HG03135 (cell line): ENCODE results near the gene ARHGEF5.
"Not testable (repeated sequence)": the region's sequence is repeated elsewhere in the genome, so short reads cannot be mapped to it uniquely, and the experiment has no call there.

Source experiments
- ATAC-seq: cut with Tn5 transposase; IDR thresholded peaks from one replicate; pipeline ENCODE4 v1.9.1; 2021; ENCODE audit warnings: mild to moderate bottlenecking, moderate library complexity; ENCODE audit not compliant: unreplicated experiment

ARHGEF5 gene

DNA sequence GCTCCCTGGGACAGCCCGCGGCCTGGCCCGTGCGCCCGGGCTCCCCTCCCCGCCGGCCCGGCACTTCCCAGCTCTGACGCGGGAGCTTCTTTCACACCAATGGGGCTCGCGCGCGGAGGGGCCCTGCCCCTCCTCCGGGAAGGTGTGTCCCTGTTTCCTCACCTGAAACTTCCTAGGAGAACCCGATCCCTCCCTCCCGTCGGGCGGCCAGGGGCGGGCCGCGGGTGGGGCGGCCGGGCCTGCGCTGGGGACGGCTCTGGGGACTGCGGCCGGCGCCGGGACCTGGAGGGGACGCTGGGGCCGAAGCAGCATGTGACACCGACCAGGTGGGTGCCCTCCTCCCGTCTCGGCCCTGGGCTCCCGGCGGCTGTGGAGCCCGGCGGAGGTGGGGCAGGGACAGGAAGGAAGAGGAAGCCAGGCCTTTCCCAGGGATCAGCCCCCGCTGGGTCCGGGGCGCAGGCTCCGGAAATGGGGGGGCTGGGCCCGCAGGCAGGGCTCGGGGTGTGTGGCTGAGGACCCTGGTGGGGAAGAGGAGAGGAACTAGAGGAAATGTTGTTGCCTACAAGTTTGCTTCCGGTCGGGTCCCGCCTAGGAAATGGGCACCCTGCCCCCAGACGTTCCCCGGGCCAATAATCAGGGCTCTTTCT is at the start of gene ARHGEF5:
TSS of gene ARHGEF5 (plus strand) at position 227 of the 647 bp plus-strand sequence. CDS start 7,268 bp downstream, outside the sequence.
- peak; percentile 66 for ATAC-seq

DNA sequence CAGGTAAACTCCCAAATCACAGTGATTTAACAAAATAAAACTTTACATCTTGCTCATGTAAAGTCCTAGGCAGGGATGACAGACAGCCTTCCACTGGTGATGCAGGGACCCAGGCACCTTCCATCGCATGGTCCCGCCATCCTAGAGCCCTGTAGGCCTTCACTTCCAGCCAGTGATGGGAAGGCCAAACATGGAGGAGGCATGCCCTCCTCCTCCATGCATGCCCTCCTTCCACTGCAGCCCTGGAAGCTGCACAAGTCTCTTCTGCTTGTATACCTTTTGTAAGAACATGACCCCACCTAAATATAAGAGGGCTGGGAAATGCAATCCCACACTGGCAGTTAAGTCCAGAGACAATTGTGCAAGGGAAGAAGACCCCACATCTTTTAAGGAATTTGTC is 45.5 kb upstream of the ARHGEF5 start:
- ATAC-seq, result not testable (repeated sequence)

DNA sequence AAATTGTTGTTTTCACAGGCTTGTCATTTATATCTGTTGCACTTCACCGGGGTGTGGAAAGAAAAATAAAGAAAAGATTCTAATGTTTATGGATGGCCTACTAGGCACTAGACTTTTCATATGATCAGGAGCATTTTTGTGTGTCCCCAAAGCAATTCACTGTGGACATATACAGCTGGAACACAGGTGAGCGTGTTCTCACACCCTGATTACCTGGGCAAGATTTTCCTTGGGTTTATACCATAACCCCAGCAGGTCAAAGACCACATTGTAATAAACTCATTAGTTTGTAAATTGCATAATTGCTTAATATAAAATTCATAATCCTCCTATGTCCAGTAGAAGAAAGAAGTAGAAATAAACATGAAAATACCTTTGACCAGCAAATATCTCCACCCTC is 44.0 kb upstream of the ARHGEF5 start:
- not testable (repeated sequence) for ATAC-seq

DNA sequence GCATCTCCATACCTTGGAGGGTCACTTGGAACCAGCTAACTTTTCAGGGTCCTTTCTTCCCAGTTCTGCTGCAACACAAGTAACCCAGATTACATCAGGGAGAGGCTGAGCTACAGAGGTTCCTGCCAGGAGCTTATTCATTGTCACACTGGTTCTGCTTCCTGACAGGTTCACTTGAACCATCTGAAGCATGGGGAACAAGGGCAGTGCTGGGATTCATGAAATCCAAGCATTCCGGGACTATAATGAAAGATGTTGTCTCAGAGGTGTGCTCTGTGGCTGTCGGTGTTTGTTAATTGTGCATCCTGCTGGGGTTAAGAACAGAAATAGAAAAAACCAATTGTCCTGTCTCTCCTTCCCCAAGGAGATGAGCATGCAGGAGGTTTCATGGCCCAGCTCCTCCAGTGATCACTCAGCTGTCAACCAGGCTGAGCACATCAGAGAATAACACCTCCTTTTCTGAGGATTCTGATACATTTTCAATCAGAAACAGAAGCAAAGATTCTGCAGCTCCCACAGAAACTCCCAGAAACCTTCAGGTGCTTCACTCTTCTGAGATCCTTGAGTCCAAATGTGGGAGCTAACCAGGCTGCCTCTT is 43.2 kb upstream of the ARHGEF5 start, which contains the start of gene OR2A1:
TSS of gene OR2A1 (plus strand) at position 548 of the 598 bp plus-strand sequence. CDS start 5,706 bp downstream, outside the sequence.
- not testable (repeated sequence) for ATAC-seq

DNA sequence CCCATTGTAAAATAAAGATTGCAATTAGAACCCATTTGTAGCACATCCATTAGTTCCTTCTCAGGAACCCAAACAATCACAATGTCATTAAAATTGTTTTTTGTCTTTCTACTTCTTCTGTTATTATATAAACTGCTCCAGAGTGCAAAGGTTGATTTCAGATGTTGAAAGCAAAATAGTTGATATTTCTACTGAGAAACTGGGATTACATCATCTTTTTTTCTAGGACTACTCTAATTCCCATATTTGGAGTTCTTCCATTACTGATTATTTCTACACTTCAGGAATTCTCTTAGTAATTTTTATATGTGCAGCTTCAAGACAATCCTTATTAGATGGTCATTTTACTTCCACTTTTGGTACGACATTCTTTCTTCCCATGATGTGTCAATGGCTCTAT is 37.7 kb upstream of the ARHGEF5 start:
- ATAC-seq, result not testable (repeated sequence)

DNA sequence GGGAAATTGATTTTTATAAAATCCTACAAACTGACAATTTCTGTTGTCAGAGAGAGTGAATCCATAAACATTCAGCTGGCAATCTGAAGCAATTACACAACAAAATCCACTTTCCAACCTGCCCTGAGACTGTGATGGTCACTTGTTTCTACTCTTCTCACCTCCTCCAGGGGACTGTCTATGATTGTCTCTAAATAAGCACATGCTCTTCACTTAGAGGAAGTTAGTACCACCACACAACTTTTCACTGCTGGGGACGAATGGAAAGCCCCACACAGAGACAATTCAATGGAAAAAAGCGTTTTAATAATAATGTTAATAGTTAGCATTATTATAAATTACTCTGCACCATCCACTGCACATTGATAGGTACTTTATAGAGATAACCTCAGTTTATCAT is 35.7 kb upstream of the ARHGEF5 start:
- not testable (repeated sequence) for ATAC-seq

DNA sequence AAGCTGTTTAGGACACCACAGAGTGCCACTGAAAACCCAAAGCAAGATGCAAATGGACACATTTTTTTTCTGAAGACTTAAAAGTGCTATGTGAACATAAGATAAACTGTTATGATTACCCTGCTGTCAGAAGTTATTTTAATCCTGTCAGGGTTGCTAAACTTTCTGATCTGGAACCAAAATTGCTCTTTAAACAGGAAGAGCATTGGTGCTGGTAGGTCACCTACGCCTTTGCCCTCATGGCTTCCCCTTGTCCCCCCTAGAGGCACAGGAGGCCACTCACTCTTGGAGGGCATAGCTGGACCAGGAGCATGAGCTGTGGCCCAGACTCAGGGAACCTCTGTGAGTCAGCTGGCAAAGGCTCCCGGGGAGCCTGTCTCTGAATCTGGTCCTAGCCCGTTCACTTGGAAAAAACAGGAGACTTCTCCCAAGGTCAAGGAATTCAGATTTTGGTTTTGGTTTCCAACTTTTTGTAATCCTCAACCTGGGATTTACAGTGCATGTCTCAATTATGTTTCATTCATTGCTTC is 33.5 kb upstream of the ARHGEF5 start:
- ATAC-seq, result not testable (repeated sequence)

DNA sequence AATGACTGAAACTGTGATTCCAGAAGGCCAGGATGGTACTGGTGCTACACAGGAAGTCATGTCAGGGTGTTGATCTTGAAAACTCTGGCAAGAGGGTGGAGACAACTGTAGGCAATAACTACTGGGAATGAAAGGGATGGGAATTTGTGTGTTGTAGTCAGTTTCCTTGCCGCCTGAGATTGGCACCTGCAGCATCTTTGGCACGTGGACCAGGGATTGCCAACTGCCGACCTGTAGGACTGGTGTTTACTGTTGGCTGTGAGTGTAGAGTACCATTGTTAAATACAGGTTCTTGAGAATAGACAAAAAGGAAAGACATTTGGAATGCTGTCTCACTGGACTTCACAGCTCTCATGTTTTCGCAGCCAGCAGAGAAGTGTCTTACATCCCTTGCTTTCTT is 31.8 kb upstream of the ARHGEF5 start:
- ATAC-seq, result not testable (repeated sequence)

DNA sequence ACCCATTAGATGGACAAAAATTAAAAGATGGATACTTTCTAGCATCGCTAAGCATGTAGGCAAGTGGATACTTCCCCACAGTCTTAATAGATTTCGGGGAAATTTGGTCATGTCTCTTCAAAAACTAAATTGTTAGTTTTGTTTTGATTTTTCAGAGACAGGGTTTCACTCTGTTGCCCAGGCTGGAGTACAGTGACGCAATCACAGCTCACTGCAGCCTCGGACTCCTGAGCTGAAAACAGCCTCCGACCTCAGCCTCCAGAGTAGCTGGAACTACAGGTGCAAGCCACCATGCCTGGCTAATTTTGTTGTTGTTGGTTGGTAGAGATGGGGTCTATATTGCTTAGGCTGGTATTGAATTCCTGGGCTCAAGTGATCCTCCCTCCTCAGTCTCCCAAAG is 29.3 kb upstream of the ARHGEF5 start:
- not testable (repeated sequence) for ATAC-seq

DNA sequence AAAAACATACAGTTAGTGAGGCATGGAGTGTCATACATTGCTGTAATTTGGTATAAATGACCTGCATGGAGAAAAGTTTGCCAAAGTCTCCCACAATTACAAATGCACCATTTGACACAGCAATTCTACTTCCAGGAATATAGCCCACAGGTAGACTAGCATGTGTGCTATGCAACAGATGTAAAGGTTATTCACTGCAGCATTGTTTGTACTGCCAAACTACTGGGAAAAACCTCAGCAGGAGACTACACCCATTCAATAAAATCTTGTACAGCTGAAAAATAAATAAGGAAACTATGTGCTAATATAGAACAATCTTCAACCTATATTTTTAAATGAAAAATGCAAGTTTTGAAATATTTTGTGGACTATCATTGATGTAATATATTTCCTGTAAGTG is 25.2 kb upstream of the ARHGEF5 start:
- not testable (repeated sequence) for ATAC-seq

DNA sequence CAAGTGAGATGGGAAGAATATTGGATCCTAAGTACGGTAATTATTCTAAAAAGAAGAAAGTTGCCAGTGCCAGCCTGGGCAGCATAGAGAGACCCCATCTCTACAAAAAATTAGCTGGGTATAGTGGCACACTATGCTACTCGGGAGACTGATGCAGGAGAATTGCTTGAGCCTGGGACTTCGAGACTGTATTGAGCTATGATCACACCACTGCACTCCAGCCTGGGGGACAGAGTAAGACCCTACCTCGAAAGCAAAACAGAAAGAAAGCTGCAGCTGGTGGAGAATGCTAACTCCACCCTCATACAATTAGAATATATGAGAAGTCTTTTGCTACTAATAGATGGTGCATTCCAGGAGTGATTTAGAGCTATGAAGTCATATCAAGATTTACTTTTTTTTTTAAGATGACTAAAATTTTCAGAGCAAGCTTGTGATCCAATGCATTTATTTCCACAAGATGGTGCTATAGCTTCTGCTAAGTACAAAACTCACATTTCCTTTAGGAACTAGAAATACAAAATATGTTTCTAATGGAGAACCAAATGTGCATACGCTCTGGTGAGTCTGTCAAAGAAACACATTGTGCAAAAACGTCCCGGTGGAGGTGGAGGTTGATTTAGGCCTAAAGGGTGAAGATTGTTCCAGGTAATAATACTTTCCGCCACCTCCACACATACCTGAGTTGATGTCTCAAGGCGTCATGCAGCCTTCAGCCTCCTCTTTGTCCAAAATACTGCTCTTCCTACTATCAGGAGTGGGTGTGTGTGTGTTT is 23.8 kb upstream of the ARHGEF5 start:
- ATAC-seq, result not testable (repeated sequence)

DNA sequence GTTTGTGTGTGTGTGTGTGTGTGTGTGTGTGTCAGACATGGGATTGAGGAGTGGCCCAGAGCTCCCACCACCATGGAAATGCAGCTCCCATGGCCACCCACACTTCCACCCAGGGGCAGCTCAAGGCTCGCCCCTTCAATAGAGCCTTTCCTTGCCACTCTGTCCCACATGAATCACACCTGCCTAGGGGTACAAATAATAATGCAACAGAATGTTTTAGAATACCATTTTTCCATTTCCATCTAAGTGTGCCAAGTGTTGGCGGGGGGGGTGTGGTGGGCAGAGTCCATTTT is 23.3 kb upstream of the ARHGEF5 start:
- not testable (repeated sequence) for ATAC-seq

DNA sequence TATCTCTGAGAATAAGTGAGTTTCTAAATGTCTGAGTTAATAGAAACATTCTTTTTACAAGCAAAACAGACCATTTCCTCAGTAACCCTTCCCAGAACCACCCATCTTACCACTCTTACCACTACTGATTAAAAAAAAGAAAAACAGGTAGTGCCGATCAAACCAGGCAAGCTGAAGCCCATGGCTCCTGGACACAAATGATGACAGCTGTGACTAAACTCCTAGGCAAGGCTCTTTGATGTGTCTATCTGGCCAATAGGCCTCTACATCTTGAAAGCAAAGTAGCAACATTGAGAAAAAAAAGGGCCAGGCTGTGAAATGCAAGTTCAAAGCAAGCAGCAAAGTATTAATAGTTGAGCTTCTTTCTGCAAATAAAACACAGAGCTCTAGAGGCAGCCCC is 6.6 kb upstream of the ARHGEF5 start:
- not testable (repeated sequence) for ATAC-seq

DNA sequence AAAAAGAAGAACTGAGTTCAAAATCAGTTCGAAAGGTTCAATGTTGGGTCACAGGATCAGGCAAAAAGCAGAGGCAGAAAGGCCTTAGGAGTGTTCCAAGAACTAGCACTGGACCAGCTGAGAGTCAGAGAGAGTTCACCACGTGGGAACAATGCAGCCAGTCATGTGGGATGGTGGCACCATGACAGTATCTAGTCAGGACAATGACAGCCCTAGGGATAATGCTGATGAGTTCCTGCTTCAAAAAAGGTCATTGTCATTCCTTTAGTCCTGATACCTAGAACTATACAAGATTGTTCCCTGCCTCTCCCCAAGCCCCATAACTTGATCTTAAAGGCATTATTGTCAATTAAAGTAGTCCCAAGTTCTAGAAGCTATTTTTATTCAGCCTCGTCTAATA is 3.5 kb upstream of the ARHGEF5 start:
- ATAC-seq, result not testable (repeated sequence)

DNA sequence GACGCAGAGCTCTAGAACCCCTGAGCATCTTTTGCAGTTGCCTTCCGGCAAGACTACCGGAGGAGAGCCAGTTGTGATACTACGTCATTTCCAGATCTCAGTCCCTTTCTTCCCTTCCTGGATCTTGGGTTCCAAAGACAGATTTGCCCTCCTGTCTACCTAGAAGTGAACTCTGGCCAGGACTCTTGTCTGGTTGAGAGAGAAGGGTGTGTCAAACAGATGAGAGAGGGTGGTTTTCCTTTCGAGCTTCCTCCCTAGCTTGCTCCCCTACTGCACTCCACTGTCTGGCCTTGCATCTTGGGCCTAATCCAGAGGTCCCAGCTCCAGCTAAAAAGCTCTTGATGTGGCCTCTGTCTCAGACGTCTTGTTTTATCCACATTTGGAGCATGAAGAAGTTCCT is 983 bp downstream of the ARHGEF5 start:
- ATAC-seq, result not testable (repeated sequence)

DNA sequence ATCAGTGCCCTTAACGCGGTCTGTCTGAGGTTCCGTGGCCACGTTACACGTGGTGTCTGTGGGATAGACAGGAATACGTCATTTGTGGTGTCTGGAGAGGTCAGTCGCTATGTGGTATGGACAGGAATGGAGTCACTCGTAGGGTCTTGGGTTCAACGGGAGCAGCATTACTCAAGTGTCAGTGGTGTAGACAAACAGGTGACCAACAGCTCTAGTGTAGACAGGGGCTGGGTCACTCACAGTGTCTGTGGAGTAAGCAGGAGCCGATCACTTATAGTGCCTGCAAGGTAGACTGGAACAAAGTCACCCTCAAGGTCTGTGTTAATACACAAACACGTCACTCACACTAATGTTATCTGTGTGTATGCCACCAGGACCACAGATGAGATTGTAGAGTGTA is 1.7 kb downstream of the ARHGEF5 start:
- not testable (repeated sequence) for ATAC-seq

DNA sequence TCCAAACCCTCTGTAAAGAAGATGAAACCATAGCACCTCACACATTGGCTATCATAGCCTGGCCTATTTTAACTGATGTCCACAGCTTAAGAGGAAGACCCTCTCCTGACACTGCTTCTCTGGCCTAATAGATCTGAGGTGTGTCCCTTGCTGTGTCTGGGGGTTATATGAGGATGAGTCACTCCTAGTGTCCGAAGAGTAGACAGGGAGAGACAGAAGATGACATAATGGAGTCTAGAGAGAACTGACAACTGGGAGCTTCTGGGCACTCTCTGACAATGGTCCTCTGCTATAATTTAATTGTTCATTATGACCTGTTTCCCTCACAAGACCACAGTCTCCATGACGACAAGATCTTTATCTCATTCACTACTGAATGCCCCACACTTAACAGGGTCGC is 6.9 kb downstream of the ARHGEF5 start:
- not testable (repeated sequence) for ATAC-seq

DNA sequence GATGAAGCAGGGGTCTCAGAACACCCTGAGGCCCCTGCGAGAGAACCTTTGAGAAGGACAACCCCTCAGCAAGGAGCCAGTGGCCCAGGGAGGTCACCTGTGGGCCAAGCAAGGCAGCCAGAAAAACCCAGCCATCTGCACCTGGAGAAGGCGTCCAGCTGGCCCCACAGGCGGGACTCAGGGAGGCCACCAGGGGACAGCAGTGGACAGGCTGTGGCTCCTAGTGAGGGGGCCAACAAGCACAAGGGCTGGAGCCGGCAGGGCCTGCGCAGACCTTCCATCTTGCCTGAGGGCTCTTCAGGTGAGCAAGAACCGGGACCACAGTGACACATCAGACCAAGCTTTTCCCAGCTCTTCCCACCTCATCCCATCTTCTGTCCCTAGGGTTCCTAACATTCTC is 10.3 kb downstream of the ARHGEF5 start:
- not testable (repeated sequence) for ATAC-seq

DNA sequence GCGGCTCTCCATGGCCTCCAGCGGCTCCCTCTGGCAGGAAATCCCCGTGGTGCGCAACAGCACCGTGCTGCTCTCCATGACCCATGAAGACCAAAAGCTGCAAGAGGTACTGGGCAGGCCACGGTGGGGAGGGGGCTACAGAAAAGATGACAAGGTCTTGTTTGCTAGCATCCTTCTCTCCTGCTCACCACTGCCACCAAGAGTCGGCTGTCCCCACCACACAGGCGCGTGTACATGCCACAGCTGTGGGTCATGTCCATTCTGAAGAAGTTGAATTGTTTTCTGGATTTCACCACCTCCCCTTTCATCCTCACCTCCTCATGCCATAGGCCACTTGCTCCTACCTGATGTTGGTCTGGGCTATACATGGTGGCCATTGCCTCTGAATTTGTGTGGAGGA is 12.0 kb downstream of the ARHGEF5 start:
- ATAC-seq, result not testable (repeated sequence)

DNA sequence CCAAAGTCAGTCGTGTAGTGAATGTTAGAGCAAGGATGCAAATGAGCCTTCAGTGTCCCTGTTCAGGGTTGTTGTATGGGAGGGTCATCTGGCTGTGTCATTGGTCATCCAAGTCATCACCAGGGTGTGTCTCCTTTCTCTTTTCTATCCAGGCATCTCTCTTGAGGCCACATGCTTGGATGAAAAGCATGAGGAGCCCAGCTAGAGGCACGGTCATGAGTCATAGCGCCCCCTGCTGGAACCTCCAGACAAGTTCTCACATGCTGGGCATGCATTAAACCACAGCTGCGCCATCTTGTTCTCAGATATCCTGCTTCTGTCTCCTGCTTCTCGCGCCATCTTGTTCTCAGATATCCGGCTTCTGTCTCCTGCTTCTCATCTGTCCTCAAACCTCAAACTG is 14.0 kb downstream of the ARHGEF5 start:
- ATAC-seq, result not testable (repeated sequence)

DNA sequence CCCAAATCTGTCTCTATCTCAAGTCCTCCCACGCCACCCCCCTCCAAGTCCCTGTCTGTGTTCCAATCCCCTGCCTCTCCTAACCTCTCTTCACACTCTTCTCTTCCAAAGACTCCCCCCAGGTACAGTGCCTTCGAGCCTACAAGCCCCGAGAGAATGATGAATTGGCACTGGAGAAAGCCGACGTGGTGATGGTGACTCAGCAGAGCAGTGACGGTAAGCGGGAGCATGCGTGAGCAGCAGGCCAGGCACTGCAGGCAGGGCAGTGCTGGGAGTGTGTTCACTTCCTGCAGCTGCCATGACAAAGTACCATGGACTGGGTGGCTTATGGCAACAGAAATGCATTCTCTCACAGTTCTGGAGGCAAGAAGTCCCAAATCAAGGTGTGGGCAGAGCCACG is 23.4 kb downstream of the ARHGEF5 start:
- ATAC-seq, result no peak
